NB4 (cell line): ENCODE results near the gene TMEM232.
A peak's percentile ranks its signal among the peaks of the same experiment; 100 is the strongest.
"Not testable (repeated sequence)": the region's sequence is repeated elsewhere in the genome, so short reads cannot be mapped to it uniquely, and the experiment has no call there.

Experiments
- DNase-seq: peaks from one replicate; pipeline ENCODE4 v3.0.0; 2010; ENCODE audit warnings: low read depth
- H3K4me3 ChIP-seq: one replicate; pipeline ENCODE4 v1.5.1; 2011; ENCODE audit warnings: mild to moderate bottlenecking, low read depth, low read length, moderate library complexity
- CTCF ChIP-seq: IDR thresholded peaks from one replicate; pipeline ENCODE4 v1.5.1; 2012; ENCODE audit warnings: low read depth, low read length
- MAX ChIP-seq: IDR thresholded peaks from 2 replicates; pipeline ENCODE4 v1.6.1; 2011; ENCODE audit warnings: low read depth, low read length
- MYC ChIP-seq: IDR thresholded peaks from 2 replicates; pipeline ENCODE4 v1.6.1; 2011; ENCODE audit warnings: low read depth, low read length
- POLR2A ChIP-seq: IDR thresholded peaks from 2 replicates; pipeline ENCODE4 v1.6.1; 2011; ENCODE audit warnings: mild to moderate bottlenecking; ENCODE audit not compliant: insufficient read length; ENCODE audit errors: extremely low read depth

TMEM232 gene

GRCh38 chr5:110738812-110739651 is 12.6 kb upstream of the TMEM232 start, which contains the start of gene SLC25A46:
Gene SLC25A46, plus strand, starts transcription at chr5:110739007. Its CDS starts 113 bp downstream, at chr5:110739120.
- peak; percentile 89 for DNase-seq
- TF ChIP-seq MAX (peak; percentile 99), MYC (peak; percentile 84), POLR2A (peak; percentile 71), CTCF (no peak)

GRCh38 chr5:110738503-110738811 is 12.0 kb upstream of the TMEM232 start:
- DNase-seq: no peak
- H3K4me3 ChIP-seq: peak overlapping the region; percentile 87
- TF ChIP-seq POLR2A: no peak
- TF ChIP-seq CTCF: no peak
- TF ChIP-seq MYC: no peak
- no peak for TF ChIP-seq MAX

More at GRCh38 chr5:110738812-110739651, 12.6 kb upstream of the TMEM232 start, which contains the start of gene SLC25A46:
- peak within 1 kb of the TSS; percentile 87 for H3K4me3 ChIP-seq

GRCh38 chr5:110736753-110737152 is 10.3 kb upstream of the TMEM232 start:
- no peak for DNase-seq
- TF ChIP-seq CTCF (no peak), MYC (no peak), MAX (no peak), POLR2A (no peak)
- no peak overlapping the region for H3K4me3 ChIP-seq

- DNase-seq: no peak
- TF ChIP-seq MAX: no peak
- no peak for TF ChIP-seq POLR2A
- no peak for TF ChIP-seq CTCF
- no peak for TF ChIP-seq MYC
- H3K4me3 ChIP-seq: no peak overlapping the region
These were observed 9.1 kb upstream of the TMEM232 start for GRCh38 chr5:110735556-110735955.

GRCh38 chr5:110734101-110734500 is 7.6 kb upstream of the TMEM232 start:
- no peak for DNase-seq
- no peak overlapping the region for H3K4me3 ChIP-seq
- TF ChIP-seq MAX (no peak), MYC (no peak), CTCF (no peak), POLR2A (no peak)

- H3K4me3 ChIP-seq, DNase-seq: not testable (repeated sequence)
These were observed 5.0 kb upstream of the TMEM232 start for GRCh38 chr5:110731499-110731898.
